ENCODE data around the gene MYLK.

Gene MYLK

DNA sequence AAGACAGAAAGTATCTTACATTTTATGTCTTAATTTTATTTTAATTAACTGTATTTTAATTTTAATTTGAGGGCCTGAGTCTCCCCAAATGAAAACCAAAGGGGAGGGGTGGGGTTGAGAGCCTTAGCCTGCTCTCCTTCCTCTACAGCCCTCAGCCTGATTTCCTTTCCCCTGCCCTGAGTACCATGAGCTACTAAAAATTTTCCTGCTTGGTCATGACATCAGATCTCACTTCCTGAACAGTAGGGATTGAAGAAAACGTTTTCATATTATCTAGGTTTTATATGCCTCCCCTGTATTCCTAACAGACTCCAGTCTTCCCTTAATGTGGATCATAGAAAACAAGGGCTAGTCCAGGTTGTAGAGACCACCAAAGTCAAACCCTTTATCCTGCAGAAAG is 133.9 kb downstream of the MYLK start:
- Histone ChIP-seq H3K36me3 (ENCODE audit: control insufficient read depth, insufficient read depth, low read length) (no peaks in the 10 kb centered on the region), H3K27me3 (replicated peaks; ENCODE audit: control insufficient read depth, insufficient read depth, low read length) (no peaks in the 10 kb centered on the region; the same call in none of the 2 replicates), H3K4me3 (replicated peaks; ENCODE audit: low read depth, low read length) (no peak overlapping the region)
- TF ChIP-seq, protein P1, sequence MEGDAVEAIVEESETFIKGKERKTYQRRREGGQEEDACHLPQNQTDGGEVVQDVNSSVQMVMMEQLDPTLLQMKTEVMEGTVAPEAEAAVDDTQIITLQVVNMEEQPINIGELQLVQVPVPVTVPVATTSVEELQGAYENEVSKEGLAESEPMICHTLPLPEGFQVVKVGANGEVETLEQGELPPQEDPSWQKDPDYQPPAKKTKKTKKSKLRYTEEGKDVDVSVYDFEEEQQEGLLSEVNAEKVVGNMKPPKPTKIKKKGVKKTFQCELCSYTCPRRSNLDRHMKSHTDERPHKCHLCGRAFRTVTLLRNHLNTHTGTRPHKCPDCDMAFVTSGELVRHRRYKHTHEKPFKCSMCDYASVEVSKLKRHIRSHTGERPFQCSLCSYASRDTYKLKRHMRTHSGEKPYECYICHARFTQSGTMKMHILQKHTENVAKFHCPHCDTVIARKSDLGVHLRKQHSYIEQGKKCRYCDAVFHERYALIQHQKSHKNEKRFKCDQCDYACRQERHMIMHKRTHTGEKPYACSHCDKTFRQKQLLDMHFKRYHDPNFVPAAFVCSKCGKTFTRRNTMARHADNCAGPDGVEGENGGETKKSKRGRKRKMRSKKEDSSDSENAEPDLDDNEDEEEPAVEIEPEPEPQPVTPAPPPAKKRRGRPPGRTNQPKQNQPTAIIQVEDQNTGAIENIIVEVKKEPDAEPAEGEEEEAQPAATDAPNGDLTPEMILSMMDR (IDR thresholded peaks at IDR 0.05; ENCODE audit: insufficient read depth, low read length, poor library complexity, severe bottlenecking): no peak
- no peak for DNase-seq (ENCODE audit: extremely low read depth, insufficient read length)

DNA sequence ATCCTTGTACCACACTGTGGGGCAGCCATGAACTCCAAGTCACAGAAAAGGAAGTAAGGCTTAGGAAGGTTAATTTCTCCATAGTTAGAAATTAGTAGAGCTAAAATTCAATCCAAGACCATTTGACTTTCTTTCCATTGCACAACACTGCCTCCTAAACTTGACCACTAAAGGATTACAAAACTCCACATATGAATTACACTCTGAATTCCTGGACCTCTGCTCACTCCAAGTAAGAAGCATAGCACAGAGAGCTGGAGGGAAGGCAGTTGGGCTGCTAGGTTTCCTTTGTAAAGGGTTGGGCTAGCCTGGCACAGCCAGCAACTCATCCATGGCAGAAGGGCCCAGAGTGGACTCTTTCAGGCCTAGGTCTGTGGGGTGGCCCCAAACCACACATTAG is 134.4 kb downstream of the MYLK start:
- no peaks in the 10 kb centered on the region; the same call in none of the 2 replicates for H3K27me3 ChIP-seq (replicated peaks; ENCODE audit: control insufficient read depth, insufficient read depth, low read length)
- no peak overlapping the region for H3K4me3 ChIP-seq (replicated peaks; ENCODE audit: low read depth, low read length)
- TF ChIP-seq, protein P1 (IDR thresholded peaks at IDR 0.05; ENCODE audit: insufficient read depth, low read length, poor library complexity, severe bottlenecking): no peak
- H3K36me3 ChIP-seq (ENCODE audit: control insufficient read depth, insufficient read depth, low read length): no peaks in the 10 kb centered on the region
- DNase-seq (ENCODE audit: extremely low read depth, insufficient read length): no peak

DNA sequence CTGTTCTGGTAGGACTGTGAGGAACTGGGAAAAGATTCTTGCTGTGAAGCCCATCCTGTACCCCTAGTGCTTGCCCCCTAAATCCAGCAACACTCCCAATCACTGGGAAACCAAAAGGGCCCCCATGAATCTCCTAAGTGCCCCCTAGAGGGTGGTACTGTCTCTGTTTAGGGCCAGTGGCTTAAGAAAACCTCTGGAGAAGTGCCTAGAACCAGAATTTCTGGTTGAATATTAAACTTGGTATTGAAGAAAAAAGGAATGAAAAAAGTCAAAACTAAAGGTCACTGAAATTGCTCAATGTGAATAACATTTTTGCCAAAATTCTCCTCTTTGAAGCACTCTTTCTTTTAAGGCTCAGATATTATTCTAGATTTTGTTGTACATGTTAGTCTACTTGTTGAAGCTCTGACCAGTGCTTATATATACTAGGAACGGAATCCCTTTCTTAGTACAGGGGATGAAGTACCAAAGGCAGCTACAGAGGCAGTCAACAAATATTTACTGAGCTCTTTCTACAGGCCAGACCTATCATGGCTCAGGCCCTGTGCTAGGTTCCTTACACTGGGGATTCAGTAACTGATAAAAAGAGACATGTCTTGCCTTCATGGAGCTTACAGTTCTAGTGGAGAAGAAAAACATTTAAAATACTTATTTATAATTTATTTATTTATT is 138.8 kb downstream of the MYLK start:
- DNase-seq (ENCODE audit: extremely low read depth, insufficient read length): no peak
- no peak overlapping the region for H3K4me3 ChIP-seq (replicated peaks; ENCODE audit: low read depth, low read length)
- H3K27me3 ChIP-seq (replicated peaks; ENCODE audit: control insufficient read depth, insufficient read depth, low read length): no peaks in the 10 kb centered on the region; the same call in 1 of the 2 replicates
- H3K36me3 ChIP-seq (ENCODE audit: control insufficient read depth, insufficient read depth, low read length): no peaks in the 10 kb centered on the region
- TF ChIP-seq, protein P1 (IDR thresholded peaks at IDR 0.05; ENCODE audit: insufficient read depth, low read length, poor library complexity, severe bottlenecking): peak; percentile 48

DNA sequence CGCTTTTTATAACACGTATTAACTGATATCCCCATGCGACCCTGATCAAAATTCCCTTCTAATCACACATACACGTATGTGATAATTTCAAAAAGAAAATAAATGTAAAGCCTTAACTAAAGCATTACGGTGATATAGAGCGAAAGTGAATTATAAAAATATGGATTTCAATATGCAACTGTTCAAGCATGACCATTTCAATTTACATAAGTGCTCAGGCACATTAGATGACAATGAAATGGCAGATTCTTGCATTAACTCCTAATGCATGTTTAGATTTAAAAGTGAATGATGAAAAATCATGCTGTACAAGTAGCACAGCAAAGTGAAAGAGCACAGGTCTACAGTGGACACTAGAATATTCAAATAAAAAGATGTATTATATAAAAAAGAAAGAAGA is 140.1 kb downstream of the MYLK start:
- H3K4me3 ChIP-seq (replicated peaks; ENCODE audit: low read depth, low read length): no peak overlapping the region
- no peak for DNase-seq (ENCODE audit: extremely low read depth, insufficient read length)
- no peaks in the 10 kb centered on the region; the same call in 1 of the 2 replicates for H3K27me3 ChIP-seq (replicated peaks; ENCODE audit: control insufficient read depth, insufficient read depth, low read length)
- no peaks in the 10 kb centered on the region for H3K36me3 ChIP-seq (ENCODE audit: control insufficient read depth, insufficient read depth, low read length)
- TF ChIP-seq, protein P1 (IDR thresholded peaks at IDR 0.05; ENCODE audit: insufficient read depth, low read length, poor library complexity, severe bottlenecking): no peak

DNA sequence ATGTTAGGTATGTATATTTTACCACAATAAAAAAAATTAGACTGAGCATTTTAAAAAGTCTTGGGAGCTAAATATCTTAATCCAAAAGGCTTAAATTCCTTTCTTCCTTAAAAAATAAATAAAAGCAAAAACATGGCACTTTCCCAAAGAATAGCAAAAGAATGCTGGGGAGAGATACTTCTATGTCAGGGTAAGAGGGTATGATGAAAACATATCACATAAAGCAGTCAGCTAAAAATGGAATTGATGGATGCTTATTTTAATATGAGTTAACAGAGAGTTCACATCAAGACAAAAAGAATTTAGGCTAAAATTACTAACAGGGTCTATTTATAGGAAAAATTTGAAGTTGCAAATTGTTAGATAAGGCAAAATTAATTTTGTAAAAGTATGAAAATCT is 141.0 kb downstream of the MYLK start:
- TF ChIP-seq, protein P1 (IDR thresholded peaks at IDR 0.05; ENCODE audit: insufficient read depth, low read length, poor library complexity, severe bottlenecking): no peak
- no peak for DNase-seq (ENCODE audit: extremely low read depth, insufficient read length)
- no peaks in the 10 kb centered on the region for H3K36me3 ChIP-seq (ENCODE audit: control insufficient read depth, insufficient read depth, low read length)
- peaks cover 2% of the 10 kb centered on the region for H3K27me3 ChIP-seq (replicated peaks; ENCODE audit: control insufficient read depth, insufficient read depth, low read length)
- no peak overlapping the region for H3K4me3 ChIP-seq (replicated peaks; ENCODE audit: low read depth, low read length)

All from GM06990 (cell line).